CD14-positive monocyte (primary cell): Measurements from ENCODE around the gene DTD1. TPM values are rescaled to one million over a fixed set of nuclear protein-coding genes. Genes with fewer than 3 reads are reported as not detected.

ENCODE experiments used
- DNase-seq, 3 donors: peaks; one replicate each; pipeline ENCODE4 v3.0.0-alpha.2; 2011 to 2022
- H2AFZ ChIP-seq: 2 replicates; pipeline ENCODE4 v1.6.0; 2012; ENCODE audit warnings: mild to moderate bottlenecking, low read depth, low read length, inconsistent platforms; ENCODE audit not compliant: insufficient read depth, poor library complexity, severe bottlenecking
- H3K27ac ChIP-seq, 2 donors: 1 replicate in 1 of 2; 2 replicates in 1 of 2; pipeline ENCODE4 v1.5.1; 2012 to 2013; ENCODE audit warnings: low read length in 2 of 2, control low read depth in 1 of 2, inconsistent platforms in 1 of 2, low read depth in 1 of 2, mild to moderate bottlenecking in 1 of 2
- H3K27me3 ChIP-seq, 2 donors: one replicate each; pipeline versions ENCODE4 v1.6.0 to v1.6.1; 2011 to 2013; ENCODE audit warnings: low read length in 2 of 2; ENCODE audit not compliant: control insufficient read depth in 2 of 2, insufficient read depth in 2 of 2
- H3K36me3 ChIP-seq, 2 donors: replicated peaks in 1 of 2; 1 replicate in 1 of 2; 2 replicates in 1 of 2; pipeline versions ENCODE4 v1.5.1 to v1.6.1; 2012 to 2013; ENCODE audit warnings: low read length in 2 of 2, control low read depth in 1 of 2, inconsistent platforms in 1 of 2, mild to moderate bottlenecking in 1 of 2; ENCODE audit not compliant: insufficient read depth in 2 of 2, control insufficient read depth in 1 of 2
- H3K4me1 ChIP-seq, 2 donors: 1 replicate in 1 of 2; 2 replicates in 1 of 2; pipeline versions ENCODE4 v1.5.1 to v1.6.1; 2012 to 2013; ENCODE audit warnings: low read length in 2 of 2, control low read depth in 1 of 2, inconsistent platforms in 1 of 2, mild to moderate bottlenecking in 1 of 2, moderate library complexity in 1 of 2; ENCODE audit not compliant: insufficient read depth in 2 of 2, control insufficient read depth in 1 of 2
- H3K4me2 ChIP-seq: replicated peaks from 2 replicates; pipeline ENCODE3; 2012; ENCODE audit warnings: low read length, moderate library complexity, mild to moderate bottlenecking; ENCODE audit not compliant: poor library complexity, severe bottlenecking; ENCODE audit errors: extremely low read depth
- H3K4me3 ChIP-seq, 3 experiments: fragments of 200-600 bp in 1 of 3; sonication (generic) in 1 of 3; replicated peaks in 1 of 3; 1 replicate in 2 of 3; 2 replicates in 1 of 3; pipeline ENCODE4 v1.5.1; 2011 to 2013; ENCODE audit warnings: low read length in 3 of 3, mild to moderate bottlenecking in 3 of 3, control low read depth in 2 of 3, low read depth in 2 of 3, inconsistent platforms in 1 of 3, moderate library complexity in 1 of 3
- H3K79me2 ChIP-seq: 2 replicates; pipeline ENCODE4 v1.6.0; 2012; ENCODE audit warnings: mild to moderate bottlenecking, control low read depth, inconsistent platforms, low read length, moderate library complexity; ENCODE audit not compliant: insufficient read depth
- H3K9ac ChIP-seq: 2 replicates; pipeline ENCODE4 v1.6.0; 2017; ENCODE audit warnings: low read length, mild to moderate bottlenecking; ENCODE audit not compliant: insufficient read depth, poor library complexity, severe bottlenecking
- H3K9me3 ChIP-seq, 2 donors: replicated peaks in 1 of 2; 1 replicate in 1 of 2; 2 replicates in 1 of 2; pipeline versions ENCODE4 v1.5.1 to v1.6.1; 2012 to 2013; ENCODE audit warnings: low read length in 2 of 2, control low read depth in 1 of 2; ENCODE audit not compliant: control insufficient read depth in 1 of 2, insufficient read depth in 1 of 2
- H4K20me1 ChIP-seq: 2 replicates; pipeline ENCODE4 v1.6.0; 2012; ENCODE audit warnings: mild to moderate bottlenecking, low read length, control low read depth, moderate library complexity; ENCODE audit not compliant: insufficient read depth
- H3K27ac Mint-ChIP-seq, 7 donors: one replicate each; pipeline ENCODE4 v1.8.0; 2020; ENCODE audit warnings: mild to moderate bottlenecking in 7 of 7, mixed read lengths in 7 of 7, moderate library complexity in 6 of 7, inconsistent platforms in 2 of 7
- H3K27me3 Mint-ChIP-seq, 3 donors: one replicate each; pipeline ENCODE4 v1.8.0; 2021 to 2022; ENCODE audit warnings: low read depth in 3 of 3, mild to moderate bottlenecking in 3 of 3, mixed read lengths in 3 of 3, moderate library complexity in 3 of 3, inconsistent platforms in 1 of 3
- H3K36me3 Mint-ChIP-seq, 2 donors: one replicate each; pipeline ENCODE4 v1.8.0; 2020; ENCODE audit warnings: mixed read lengths in 2 of 2, inconsistent platforms in 1 of 2, mild to moderate bottlenecking in 1 of 2
- H3K4me1 Mint-ChIP-seq: one replicate; pipeline ENCODE4 v1.8.0; 2020; ENCODE audit warnings: mild to moderate bottlenecking, mixed read lengths
- H3K4me3 Mint-ChIP-seq, 2 donors: one replicate each; pipeline ENCODE4 v1.8.0; 2020; ENCODE audit warnings: mild to moderate bottlenecking in 2 of 2, mixed read lengths in 2 of 2, moderate library complexity in 1 of 2
- H3K9me3 Mint-ChIP-seq, 7 donors: one replicate each; pipeline ENCODE4 v1.8.0; 2020 to 2022; ENCODE audit warnings: mixed read lengths in 7 of 7, mild to moderate bottlenecking in 6 of 7, moderate library complexity in 6 of 7, inconsistent platforms in 2 of 7
- WGBS: methylation state at CpG from one replicate; pipeline ENCODE4 v1.1.5; 2013; ENCODE audit warnings: missing lambda C conversion rate; ENCODE audit not compliant: insufficient coverage; 5-methylcytosine and 5-hydroxymethylcytosine counted together
- intact Hi-C, 2 donors: fragments of 100-400 bp; cut with micrococcal nuclease; formaldehyde crosslinking; loops; one replicate each; pipeline versions ENCODE4 v1.15.0 to v1.15.1; 2023
- polyA plus RNA-seq, 3 donors: library from polyadenylated mRNA; depleted of rRNA in 1 of 3; unstranded in 2 of 3; stranded (reverse) in 1 of 3; fragments of 300-500 nt in 2 of 3; fragments of >200 nt in 1 of 3; fragmentation: Illumina TruSeq in 2 of 3; gene quantifications; 1 replicate in 2 of 3; 2 replicates in 1 of 3; pipeline ENCODE4 v1.2.3, GENCODE V29; 2012 to 2021
- TF ChIP-seq, protein P1 (sequence below): fragments of 200-600 bp; IDR thresholded peaks from one replicate; pipeline ENCODE4 v1.8.0; 2022; ENCODE audit warnings: antibody characterized with exemption, mild to moderate bottlenecking

The DTD1 gene
- polyA plus RNA-seq, 3 donors, result 18.8 to 33.6 (median 26.3) TPM

GRCh38 chr20:18801516-18801915, 213.7 kb downstream of the DTD1 start:
- Mint-ChIP-seq H3K4me3 (no peak overlapping the region), H3K36me3 (no peaks in the 10 kb centered on the region), H3K27me3 (peaks cover 4 to 8% (median 5%) of the 10 kb centered on the region in 3 donors), H3K27ac (peak overlapping the region in 2 of 7 donors; percentile 31 to 36), H3K9me3 (peaks cover 0 to under 1% (median 0%) of the 10 kb centered on the region in 7 donors), H3K4me1 (no peaks in the 10 kb centered on the region)
- Histone ChIP-seq H4K20me1 (no peaks in the 10 kb centered on the region), H3K4me1 (no peaks in the 10 kb centered on the region), H3K4me2 (no peak overlapping the region), H3K27me3 (no peaks in the 10 kb centered on the region), H3K79me2 (no peaks in the 10 kb centered on the region), H3K9ac (no peak overlapping the region), H3K9me3 (no peaks in the 10 kb centered on the region), H2AFZ (no peak overlapping the region), H3K36me3 (no peaks in the 10 kb centered on the region), H3K4me3 (no peak overlapping the region), H3K27ac (no peak overlapping the region)
- DNase-seq, result no peak
- intact Hi-C loops, result no loop called here
- TF ChIP-seq, protein P1, sequence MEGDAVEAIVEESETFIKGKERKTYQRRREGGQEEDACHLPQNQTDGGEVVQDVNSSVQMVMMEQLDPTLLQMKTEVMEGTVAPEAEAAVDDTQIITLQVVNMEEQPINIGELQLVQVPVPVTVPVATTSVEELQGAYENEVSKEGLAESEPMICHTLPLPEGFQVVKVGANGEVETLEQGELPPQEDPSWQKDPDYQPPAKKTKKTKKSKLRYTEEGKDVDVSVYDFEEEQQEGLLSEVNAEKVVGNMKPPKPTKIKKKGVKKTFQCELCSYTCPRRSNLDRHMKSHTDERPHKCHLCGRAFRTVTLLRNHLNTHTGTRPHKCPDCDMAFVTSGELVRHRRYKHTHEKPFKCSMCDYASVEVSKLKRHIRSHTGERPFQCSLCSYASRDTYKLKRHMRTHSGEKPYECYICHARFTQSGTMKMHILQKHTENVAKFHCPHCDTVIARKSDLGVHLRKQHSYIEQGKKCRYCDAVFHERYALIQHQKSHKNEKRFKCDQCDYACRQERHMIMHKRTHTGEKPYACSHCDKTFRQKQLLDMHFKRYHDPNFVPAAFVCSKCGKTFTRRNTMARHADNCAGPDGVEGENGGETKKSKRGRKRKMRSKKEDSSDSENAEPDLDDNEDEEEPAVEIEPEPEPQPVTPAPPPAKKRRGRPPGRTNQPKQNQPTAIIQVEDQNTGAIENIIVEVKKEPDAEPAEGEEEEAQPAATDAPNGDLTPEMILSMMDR, result no peak
- no CpG with 5 or more reads among the region's 2 CpGs for WGBS

GRCh38 chr20:18802012-18802634, 214.3 kb downstream of the DTD1 start:
- Mint-ChIP-seq H3K36me3 (no peaks in the 10 kb centered on the region), H3K4me3 (no peak overlapping the region), H3K27ac (no peak overlapping the region), H3K9me3 (peaks cover 0 to 2% (median 0%) of the 10 kb centered on the region in 7 donors), H3K4me1 (no peaks in the 10 kb centered on the region), H3K27me3 (peaks cover 3 to 8% (median 4%) of the 10 kb centered on the region in 3 donors)
- H3K4me1 ChIP-seq, result no peaks in the 10 kb centered on the region
- no peaks in the 10 kb centered on the region for H4K20me1 ChIP-seq
- no peak overlapping the region for H3K4me2 ChIP-seq
- TF ChIP-seq, protein P1, result no peak
- no peak overlapping the region for H3K27ac ChIP-seq
- DNase-seq, result no peak
- no peaks in the 10 kb centered on the region for H3K9me3 ChIP-seq
- no peaks in the 10 kb centered on the region for H3K36me3 ChIP-seq
- WGBS, result 87% methylated on average over 5 of the region's 7 CpGs
- no peak overlapping the region for H3K4me3 ChIP-seq
- intact Hi-C loops, result no loop called here
- no peaks in the 10 kb centered on the region for H3K79me2 ChIP-seq
- no peaks in the 10 kb centered on the region for H3K27me3 ChIP-seq
- no peak overlapping the region for H3K9ac ChIP-seq
- H2AFZ ChIP-seq, result no peak overlapping the region
